Glomerular visceral epithelial cell (primary cell): ENCODE measurements around the gene TADA2B.
A peak's percentile ranks its signal among the peaks of the same experiment; 100 is the strongest.

Experiments used
- DNase-seq: peaks from one replicate; pipeline ENCODE4 v3.0.0-alpha.2; 2016; ENCODE audit errors: extremely low spot score

TADA2B gene

GRCh38 chr4:7017446-7018048, 25.6 kb upstream of the TADA2B start:
- DNase-seq = no peak

GRCh38 chr4:7018281-7018680, 24.9 kb upstream of the TADA2B start:
- no peak for DNase-seq

DNA sequence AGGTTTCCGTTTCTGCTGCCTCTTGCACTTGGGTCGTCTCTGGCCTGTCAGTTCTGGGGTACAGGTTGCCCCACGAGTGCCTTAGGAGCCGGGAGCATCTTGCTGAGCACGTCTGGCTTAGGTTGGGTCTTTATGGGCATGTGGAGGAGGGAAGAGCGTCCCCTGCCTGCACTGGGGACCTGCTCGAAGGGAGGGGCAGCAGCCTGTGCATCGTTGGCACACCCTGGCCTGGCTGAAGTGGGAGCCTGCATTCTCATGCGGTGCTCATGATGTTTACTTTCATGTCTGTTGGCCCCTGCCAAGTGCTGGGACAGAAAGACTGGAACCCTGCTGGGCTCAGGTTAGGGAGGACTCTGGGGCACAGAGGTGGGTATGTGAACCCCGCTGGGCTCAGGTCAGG, 23.8 kb upstream of the TADA2B start:
- no peak for DNase-seq

- DNase-seq = no peak
These were observed 22.9 kb upstream of the TADA2B start for GRCh38 chr4:7020290-7020689.

GRCh38 chr4:7020856-7021255, 22.3 kb upstream of the TADA2B start:
- DNase-seq = no peak

DNA sequence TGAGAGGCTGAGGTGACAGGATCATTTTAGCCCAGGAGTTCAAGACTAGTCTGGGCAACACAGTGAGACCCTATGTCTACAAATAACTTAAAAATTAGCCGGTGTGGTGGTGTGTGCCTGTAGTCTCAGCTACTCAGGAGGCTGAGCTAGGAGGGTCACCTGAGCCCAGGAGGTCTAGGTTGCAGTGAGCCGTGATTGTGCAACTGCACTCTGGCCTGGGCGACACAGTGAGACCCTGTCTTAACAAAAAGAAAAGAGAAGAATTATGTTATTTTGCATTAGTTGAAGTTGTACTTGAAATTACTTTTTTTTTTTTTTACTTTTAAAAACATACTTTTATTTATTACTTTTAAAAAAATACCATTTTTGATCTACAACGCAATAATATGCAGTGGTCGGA, 21.8 kb upstream of the TADA2B start:
- DNase-seq = no peak

- peak; percentile 93 for DNase-seq
These were observed 21.1 kb upstream of the TADA2B start for GRCh38 chr4:7021930-7022664.

GRCh38 chr4:7023486-7023885, 19.7 kb upstream of the TADA2B start:
- no peak for DNase-seq

GRCh38 chr4:7023901-7024300, 19.3 kb upstream of the TADA2B start:
- DNase-seq = no peak

DNA sequence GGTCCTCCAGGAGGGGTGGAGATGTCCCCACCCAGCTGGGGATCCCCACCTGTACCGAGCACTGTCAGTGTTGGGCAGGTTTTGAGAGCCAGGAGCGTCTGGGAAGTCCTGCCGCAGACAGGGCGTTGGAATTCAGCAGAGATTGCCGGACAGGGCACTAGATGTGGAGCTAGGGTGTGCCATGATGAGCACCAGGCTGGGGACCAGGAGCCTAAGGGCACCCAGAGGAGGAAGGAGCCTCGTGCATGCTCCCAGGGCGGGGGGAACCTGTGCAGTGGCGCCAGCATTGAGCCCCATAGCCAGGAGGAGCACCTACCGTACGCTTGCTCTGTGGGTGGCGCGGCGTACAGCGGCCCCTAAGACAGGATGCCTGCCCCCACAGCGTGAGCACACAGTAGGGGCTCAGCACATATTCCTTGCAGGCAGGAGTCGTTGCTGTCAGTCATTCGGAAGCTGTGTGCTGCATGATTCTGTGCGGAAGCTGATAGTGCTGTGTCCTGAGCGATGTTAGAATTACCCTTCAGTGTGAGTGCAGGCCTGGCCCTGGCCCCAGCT, 18.8 kb upstream of the TADA2B start:
- DNase-seq = no peak

DNA sequence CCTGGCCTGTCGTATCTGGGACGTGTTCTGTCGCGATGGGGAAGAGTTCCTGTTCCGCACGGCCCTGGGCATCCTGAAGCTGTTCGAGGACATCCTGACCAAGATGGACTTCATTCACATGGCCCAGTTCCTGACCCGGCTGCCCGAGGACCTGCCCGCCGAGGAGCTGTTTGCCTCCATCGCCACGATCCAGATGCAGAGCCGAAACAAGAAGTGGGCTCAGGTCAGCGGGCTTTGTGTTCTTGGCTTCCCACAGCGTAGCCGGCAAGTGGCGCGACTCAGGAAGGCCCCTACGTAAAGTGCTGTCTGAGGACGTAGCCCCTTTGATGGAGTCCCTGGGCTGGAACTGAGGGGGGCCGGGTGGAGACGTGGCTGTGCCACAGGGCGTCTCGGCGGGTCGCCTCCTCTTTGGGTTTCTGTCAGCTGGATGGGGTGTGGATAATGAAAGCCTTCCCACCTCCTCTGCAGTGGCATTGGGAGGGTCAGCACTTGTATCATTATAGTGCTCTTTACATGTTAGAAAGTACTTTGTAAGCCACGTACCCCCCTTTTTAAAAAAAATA, 18.1 kb upstream of the TADA2B start:
- DNase-seq = no peak

GRCh38 chr4:7026107-7026506, 17.1 kb upstream of the TADA2B start:
- no peak for DNase-seq

DNA sequence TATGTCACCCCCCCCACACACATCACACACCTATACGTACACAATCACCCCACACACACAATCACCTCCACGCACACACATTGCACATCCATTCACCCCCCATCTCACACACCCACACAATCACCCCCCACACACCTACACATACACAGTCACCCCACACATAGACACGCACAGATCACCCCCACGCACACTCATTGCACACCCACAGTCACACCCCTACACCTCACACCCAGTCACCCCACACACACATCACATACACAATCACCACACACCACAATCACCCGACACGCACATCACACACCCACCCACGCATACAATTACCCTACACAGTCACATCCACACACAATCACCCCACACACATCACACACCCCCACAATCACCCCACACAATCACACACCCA, 15.9 kb upstream of the TADA2B start:
- no peak for DNase-seq

- no peak for DNase-seq
These were observed 15.3 kb upstream of the TADA2B start for GRCh38 chr4:7027913-7028312.

- DNase-seq = no peak
These were observed 14.0 kb upstream of the TADA2B start for GRCh38 chr4:7029212-7029611.

- no peak for DNase-seq
These were observed 13.3 kb upstream of the TADA2B start for GRCh38 chr4:7029921-7030320.

GRCh38 chr4:7030856-7031255, 12.3 kb upstream of the TADA2B start:
- DNase-seq = no peak

DNA sequence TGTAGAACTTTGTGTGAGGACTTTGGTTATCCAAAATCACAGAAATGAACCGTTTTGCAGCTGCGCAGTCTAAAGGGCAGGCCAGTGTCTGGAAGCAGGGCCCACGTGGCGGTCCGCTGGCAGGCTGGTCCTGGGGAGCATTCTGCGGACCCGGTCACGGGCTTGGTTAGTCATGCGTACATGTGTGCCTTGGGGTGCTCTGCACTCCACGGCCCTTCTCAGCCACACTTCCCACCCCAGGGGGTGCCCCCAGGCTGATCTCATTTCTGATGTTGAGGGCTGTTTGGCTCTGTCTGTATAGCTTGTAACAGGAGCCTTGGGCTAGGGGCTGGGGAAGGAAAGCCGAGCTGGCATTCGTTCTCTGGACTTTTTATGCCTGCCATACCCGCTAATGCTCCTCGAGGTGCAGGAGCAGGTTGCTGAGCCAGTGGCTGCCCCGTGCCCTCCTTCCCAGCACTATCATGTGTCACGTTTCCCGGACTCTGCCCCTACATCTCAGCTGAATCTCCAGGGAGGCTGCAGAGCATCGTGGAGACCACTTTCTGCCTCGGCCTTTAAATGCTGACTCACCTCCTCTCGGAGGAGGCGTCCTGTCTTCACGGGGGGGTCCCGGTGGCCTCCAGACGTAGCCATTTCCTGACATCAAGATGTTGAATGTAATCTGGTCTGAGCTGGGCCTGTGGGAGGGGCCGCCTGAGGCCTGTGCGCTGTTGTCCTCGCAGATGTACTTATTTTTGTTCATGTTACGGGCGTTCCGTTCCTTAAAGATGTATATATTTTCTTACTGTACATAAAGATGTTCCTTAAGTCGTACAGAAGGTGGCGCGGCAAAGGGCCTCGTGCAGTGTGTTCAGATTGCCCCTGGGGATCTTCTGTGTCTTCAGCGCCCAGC, 11.4 kb upstream of the TADA2B start:
- DNase-seq = peak; percentile 65

DNA sequence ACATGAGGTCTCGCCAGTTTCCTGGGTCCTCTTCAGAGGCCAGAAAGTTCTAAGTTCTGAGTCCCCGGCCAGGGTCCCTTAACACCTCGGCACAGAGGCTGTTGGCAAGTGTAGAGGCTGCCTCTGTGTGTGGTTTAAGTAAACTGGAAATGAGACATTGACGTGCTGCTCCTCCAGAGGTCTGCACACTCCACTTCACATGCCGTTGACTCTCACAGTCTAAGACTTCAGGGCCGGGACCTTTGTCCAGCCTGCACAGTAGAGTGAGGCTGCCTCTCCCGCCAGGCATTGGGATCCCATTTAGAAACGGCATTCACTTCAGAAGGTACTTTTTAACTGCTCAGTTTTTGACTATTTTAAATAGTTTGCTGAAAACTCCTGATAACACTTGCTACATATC, 10.6 kb upstream of the TADA2B start:
- DNase-seq = peak; percentile 74

DNA sequence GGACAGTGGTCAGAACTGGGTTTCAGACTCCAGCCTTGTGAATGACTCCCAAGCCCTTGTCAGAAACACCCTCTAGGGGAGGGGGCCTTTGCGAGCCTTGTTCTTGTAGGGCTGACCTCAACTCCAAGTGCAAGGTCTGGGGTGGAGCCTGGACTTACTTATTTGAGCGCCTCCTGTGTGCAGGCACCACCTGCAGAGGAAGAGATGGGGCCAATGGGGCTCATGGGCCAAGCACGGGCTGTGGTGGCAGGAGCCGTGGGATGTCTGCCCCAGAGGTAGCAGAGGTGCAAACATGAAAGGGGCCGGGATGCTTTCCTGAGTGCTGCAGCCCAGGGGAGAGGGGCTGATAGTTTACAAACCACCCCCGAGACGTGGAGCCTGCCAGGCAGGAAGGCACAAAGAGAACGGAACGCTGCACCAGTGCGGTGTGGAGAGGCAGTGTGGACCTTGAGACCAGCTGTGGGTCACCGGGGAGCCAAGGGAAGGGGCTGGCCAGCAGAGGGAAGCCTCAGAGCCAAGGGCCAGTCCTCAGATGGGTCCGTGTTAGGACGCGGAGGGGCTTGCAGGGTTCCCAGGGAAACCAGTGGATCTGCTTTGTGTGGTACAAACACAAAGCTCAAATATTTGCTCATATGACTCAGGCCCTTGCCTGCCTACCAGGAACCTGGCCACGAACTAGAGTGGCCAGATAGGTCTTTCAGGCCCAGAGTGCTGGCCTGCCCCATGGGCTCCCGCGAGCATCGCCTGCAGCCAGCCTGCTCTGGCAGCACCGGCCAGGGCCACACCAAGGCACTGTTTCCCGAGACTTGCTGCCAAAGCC, 8.7 kb upstream of the TADA2B start:
- DNase-seq = peak; percentile 72

DNA sequence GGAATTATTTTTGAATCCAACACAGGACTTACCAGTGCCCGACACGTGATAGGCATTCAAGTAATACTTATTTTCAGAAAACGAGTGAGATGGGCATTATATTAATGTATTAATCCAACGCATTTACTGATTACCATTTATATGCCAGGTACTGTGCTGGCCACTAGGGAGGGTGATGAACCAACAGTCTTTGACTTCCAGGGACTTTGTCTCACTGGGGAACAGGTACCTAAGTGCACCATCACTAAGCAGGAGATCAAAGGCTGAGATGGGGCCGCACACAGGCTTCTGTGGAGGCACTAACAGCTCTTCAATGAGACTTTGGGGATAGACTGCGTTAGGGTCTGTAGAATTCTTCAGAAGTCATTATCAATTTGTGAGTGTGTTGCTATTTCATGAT, 5.7 kb upstream of the TADA2B start:
- DNase-seq = no peak
